OCI-LY3 (cell line): ENCODE data around the gene ZBTB45.

ENCODE experiments used
- H2AFZ ChIP-seq: fragments of 200-600, 300-600 bp; shearing (Covaris generic); 2 replicates; pipeline ENCODE4 v1.6.0; 2014; ENCODE audit warnings: antibody characterized with exemption, low read depth, low read length
- H3K27ac ChIP-seq: fragments of 200-600, 300-600 bp; sonication (generic); 2 replicates; pipeline ENCODE4 v1.5.1; 2014; ENCODE audit warnings: mild to moderate bottlenecking, low read length, moderate library complexity, mixed read lengths
- H3K27me3 ChIP-seq: fragments of 200-600, 300-600 bp; sonication (generic); 2 replicates; pipeline ENCODE4 v1.6.1; 2014; ENCODE audit warnings: low read depth, low read length, mixed read lengths
- H3K36me3 ChIP-seq: fragments of 200-600, 300-600 bp; sonication (generic); replicated peaks from 2 replicates; pipeline ENCODE3; 2014; ENCODE audit warnings: low read depth, low read length, mixed read lengths
- H3K4me1 ChIP-seq: fragments of 300-600, 200-600 bp; sonication (generic); 2 replicates; pipeline ENCODE4 v1.6.1; 2014; ENCODE audit warnings: low read length, mixed read lengths
- H3K4me2 ChIP-seq: fragments of 200-600, 300-600 bp; sonication (generic); 2 replicates; pipeline ENCODE4 v1.6.1; 2014; ENCODE audit warnings: low read length, mixed read lengths
- H3K4me3 ChIP-seq: fragments of 300-600, 200-600 bp; sonication (generic); 2 replicates; pipeline ENCODE4 v1.5.1; 2014; ENCODE audit warnings: antibody characterized with exemption, mild to moderate bottlenecking, low read length, moderate library complexity
- H3K79me2 ChIP-seq: fragments of 300-600, 200-600 bp; shearing (Covaris generic); 2 replicates; pipeline ENCODE4 v1.6.1; 2014; ENCODE audit warnings: mild to moderate bottlenecking, low read length, mixed read lengths
- H3K9ac ChIP-seq: fragments of 300-600, 200-600 bp; shearing (Covaris generic); 2 replicates; pipeline ENCODE4 v1.6.0; 2014; ENCODE audit warnings: mild to moderate bottlenecking, low read length, moderate library complexity
- H3K9me3 ChIP-seq: fragments of 200-600, 300-600 bp; shearing (Covaris generic); 2 replicates; pipeline ENCODE4 v1.6.1; 2014; ENCODE audit warnings: low read length, mixed read lengths; ENCODE audit not compliant: insufficient read depth
- H4K20me1 ChIP-seq: fragments of 200-600, 300-600 bp; sonication (generic); 2 replicates; pipeline ENCODE4 v1.6.1; 2016; ENCODE audit warnings: low read length, mixed read lengths; ENCODE audit not compliant: insufficient read depth
- EZH2phosphoT487 ChIP-seq: fragments of 200-600 bp; shearing (Covaris generic); IDR thresholded peaks from 2 replicates; pipeline ENCODE4 v1.6.1; 2018; ENCODE audit warnings: antibody characterized with exemption, mixed run types, low read depth
- TF ChIP-seq, protein P1 (sequence below): fragments of 200-600, 300-600 bp; sonication (generic); IDR thresholded peaks from 2 replicates; pipeline ENCODE4 v1.5.1; 2014; ENCODE audit warnings: antibody characterized with exemption, low read length, low read depth

Gene ZBTB45

GRCh38 chr19:58555920-58556621 lies 36.5 kb upstream of the ZBTB45 start:
- Histone ChIP-seq H3K27ac (peak overlapping the region; percentile 82; the same call in 1 of the 2 replicates), H3K4me2 (peak overlapping the region; percentile 95; the same call in 1 of the 2 replicates), H3K9ac (no peak overlapping the region), H3K27me3 (no peaks in the 10 kb centered on the region), H3K4me3 (no peak overlapping the region), H3K36me3 (peaks cover 33% of the 10 kb centered on the region), H2AFZ (no peak overlapping the region), H4K20me1 (0 out of 2 replicates have a peak, but pooled peaks cover 5% of the 10 kb centered on the region), H3K4me1 (peaks cover 33% of the 10 kb centered on the region), H3K79me2 (peaks cover 64% of the 10 kb centered on the region), H3K9me3 (no peaks in the 10 kb centered on the region)
- TF ChIP-seq, protein P1, sequence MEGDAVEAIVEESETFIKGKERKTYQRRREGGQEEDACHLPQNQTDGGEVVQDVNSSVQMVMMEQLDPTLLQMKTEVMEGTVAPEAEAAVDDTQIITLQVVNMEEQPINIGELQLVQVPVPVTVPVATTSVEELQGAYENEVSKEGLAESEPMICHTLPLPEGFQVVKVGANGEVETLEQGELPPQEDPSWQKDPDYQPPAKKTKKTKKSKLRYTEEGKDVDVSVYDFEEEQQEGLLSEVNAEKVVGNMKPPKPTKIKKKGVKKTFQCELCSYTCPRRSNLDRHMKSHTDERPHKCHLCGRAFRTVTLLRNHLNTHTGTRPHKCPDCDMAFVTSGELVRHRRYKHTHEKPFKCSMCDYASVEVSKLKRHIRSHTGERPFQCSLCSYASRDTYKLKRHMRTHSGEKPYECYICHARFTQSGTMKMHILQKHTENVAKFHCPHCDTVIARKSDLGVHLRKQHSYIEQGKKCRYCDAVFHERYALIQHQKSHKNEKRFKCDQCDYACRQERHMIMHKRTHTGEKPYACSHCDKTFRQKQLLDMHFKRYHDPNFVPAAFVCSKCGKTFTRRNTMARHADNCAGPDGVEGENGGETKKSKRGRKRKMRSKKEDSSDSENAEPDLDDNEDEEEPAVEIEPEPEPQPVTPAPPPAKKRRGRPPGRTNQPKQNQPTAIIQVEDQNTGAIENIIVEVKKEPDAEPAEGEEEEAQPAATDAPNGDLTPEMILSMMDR = no peak
- TF ChIP-seq EZH2phosphoT487 = no peak

GRCh38 chr19:58555369-58555885 lies 35.8 kb upstream of the ZBTB45 start:
- no peaks in the 10 kb centered on the region for H3K27me3 ChIP-seq
- no peaks in the 10 kb centered on the region for H3K9me3 ChIP-seq
- peaks cover 64% of the 10 kb centered on the region for H3K79me2 ChIP-seq
- 0 out of 2 replicates have a peak overlapping the region, but pooled peaks have one; percentile 56 for H2AFZ ChIP-seq
- peaks cover 32% of the 10 kb centered on the region for H3K4me1 ChIP-seq
- peak overlapping the region; percentile 82 for H3K27ac ChIP-seq
- H3K9ac ChIP-seq = peak overlapping the region; percentile 80
- peak overlapping the region; percentile 84 for H3K4me3 ChIP-seq
- peaks cover 39% of the 10 kb centered on the region for H3K36me3 ChIP-seq
- peak overlapping the region; percentile 85 for H3K4me2 ChIP-seq
- TF ChIP-seq, protein P1 = no peak
- TF ChIP-seq EZH2phosphoT487 = no peak
- peaks cover 12% of the 10 kb centered on the region; the same call in 1 of the 2 replicates for H4K20me1 ChIP-seq

GRCh38 chr19:58554494-58555368 lies 35.1 kb upstream of the ZBTB45 start, which contains the start of gene CHMP2A:
Gene CHMP2A (minus strand): TSS chr19:58555105. CDS start chr19:58554212, 893 bp downstream.
- H3K79me2 ChIP-seq = peaks cover 64% of the 10 kb centered on the region
- H3K4me3 ChIP-seq = peak within 1 kb of the TSS; percentile 84
- H3K36me3 ChIP-seq = peaks cover 45% of the 10 kb centered on the region
- peak within 1 kb of the TSS; percentile 85 for H3K4me2 ChIP-seq
- peaks cover 17% of the 10 kb centered on the region for H4K20me1 ChIP-seq
- 0 out of 2 replicates have a peak within 1 kb of the TSS, but pooled peaks have one; percentile 56 for H2AFZ ChIP-seq
- H3K27ac ChIP-seq = peak within 1 kb of the TSS; percentile 82
- H3K4me1 ChIP-seq = peaks cover 25% of the 10 kb centered on the region
- no peaks in the 10 kb centered on the region for H3K9me3 ChIP-seq
- peak within 1 kb of the TSS; percentile 80 for H3K9ac ChIP-seq
- TF ChIP-seq, protein P1 = no peak
- H3K27me3 ChIP-seq = no peaks in the 10 kb centered on the region
